GM19455 (cell line): ENCODE measurements around the gene D2HGDH.
"Not testable (repeated sequence)": the region's sequence is repeated elsewhere in the genome, so short reads cannot be mapped to it uniquely, and the experiment has no call there.

ENCODE experiments used
- ATAC-seq: cut with Tn5 transposase; IDR thresholded peaks from one replicate; pipeline ENCODE4 v1.9.1; 2021; ENCODE audit not compliant: unreplicated experiment

The D2HGDH gene

DNA sequence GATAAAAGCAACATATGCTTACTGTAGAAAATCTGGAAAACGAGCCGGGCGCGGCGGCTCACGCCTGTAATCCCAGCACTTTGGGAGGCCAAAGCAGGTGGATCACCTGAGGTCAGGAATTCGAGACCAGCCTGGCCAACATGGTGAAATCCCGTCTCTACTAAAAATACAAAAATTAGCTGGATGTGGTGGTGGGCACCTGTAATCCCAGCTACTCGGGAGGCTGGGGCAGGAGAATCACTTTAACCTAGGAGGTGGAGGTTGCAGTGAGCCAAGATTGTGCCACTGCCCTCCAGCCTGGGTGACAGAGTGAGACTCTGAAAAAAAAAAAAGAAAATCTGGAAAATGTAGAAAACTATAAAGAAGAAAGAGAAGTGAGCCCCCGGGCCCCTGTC, 83.4 kb downstream of the D2HGDH start:
- not testable (repeated sequence) for ATAC-seq
